Body of pancreas (tissue), 4 donors: ENCODE data around the gene CALCOCO1.

Source experiments
- CTCF ChIP-seq, 7 experiments: fragments of 450-650 bp in 4 of 7; fragments of 200-600 bp in 3 of 7; sonication (generic) in 3 of 7; IDR thresholded peaks; one replicate each; pipeline ENCODE4 v1.5.1; 2016 to 2019; ENCODE audit warnings: antibody characterized with exemption in 7 of 7
- POLR2A ChIP-seq, 3 donors: fragments of 450-650 bp; IDR thresholded peaks; one replicate each; pipeline ENCODE4 v1.6.1; 2016; ENCODE audit warnings: antibody characterized with exemption in 3 of 3, mild to moderate bottlenecking in 2 of 3

- no peak for TF ChIP-seq CTCF (IDR thresholded peaks at IDR 0.05)
- no peak for TF ChIP-seq POLR2A (IDR thresholded peaks at IDR 0.05)
Observed at GRCh38 chr12:53729644-53730043, 2.4 kb upstream of the CALCOCO1 start.
